Upper lobe of right lung (tissue), 1 donor: ENCODE results near the gene ASB2. TPM values are rescaled to one million over a fixed set of nuclear protein-coding genes. Genes with fewer than 3 reads are reported as not detected.

Source experiments
- ATAC-seq: fragments of 200-7000 bp; cut with Tn5 transposase; one replicate; pipeline ENCODE4 v1.9.1; 2020; ENCODE audit warnings: mild to moderate bottlenecking, moderate library complexity
- DNase-seq: peaks from one replicate; pipeline ENCODE4 v3.0.0-alpha.2; 2020
- H3K27ac ChIP-seq: fragments of 200-600 bp; one replicate; pipeline ENCODE4 v1.8.0; 2022
- H3K27me3 ChIP-seq: fragments of 200-600 bp; one replicate; pipeline ENCODE4 v1.8.0; 2022; ENCODE audit warnings: mild to moderate bottlenecking
- H3K36me3 ChIP-seq: fragments of 200-600 bp; one replicate; pipeline ENCODE4 v1.8.0; 2022
- H3K4me1 ChIP-seq: fragments of 200-600 bp; one replicate; pipeline ENCODE4 v1.8.0; 2022
- H3K4me3 ChIP-seq: fragments of 200-600 bp; one replicate; pipeline ENCODE4 v1.8.0; 2022; ENCODE audit warnings: mild to moderate bottlenecking
- H3K9me3 ChIP-seq: fragments of 200-600 bp; one replicate; pipeline ENCODE4 v1.8.0; 2022
- CTCF ChIP-seq: fragments of 200-600 bp; IDR thresholded peaks from one replicate; pipeline ENCODE4 v1.8.0; 2022; ENCODE audit warnings: antibody characterized with exemption
- intact Hi-C: fragments of 100-400 bp; cut with DNase I; formaldehyde crosslinking; loops from one replicate; pipeline ENCODE4 v1.11.0; 2022
- total RNA-seq: library from RNA; stranded (reverse); fragmentation: NEBNext Ultra II Directional; extraction: Animal tissue kit (Norgen Biotek cat#: 25700); gene quantifications from one replicate; pipeline ENCODE4 v1.2.1, GENCODE V29; 2021
- donor health status: DM: no; HTN: yes; CAD: no; lungs with severe emphysema.

Gene ASB2
- total RNA-seq, 1 donor from 2014 or later, result 3.2 TPM

- H3K4me3 ChIP-seq, result no peak overlapping the region
- H3K4me1 ChIP-seq, result peaks cover 6% of the 10 kb centered on the region
- intact Hi-C loops, result no loop called here
- H3K9me3 ChIP-seq, result no peaks in the 10 kb centered on the region
- TF ChIP-seq CTCF, result no peak
- no peak overlapping the region for H3K27ac ChIP-seq
- no peak for ATAC-seq
- no peaks in the 10 kb centered on the region for H3K36me3 ChIP-seq
- no peak for DNase-seq
- peaks cover 22% of the 10 kb centered on the region for H3K27me3 ChIP-seq
These were observed 39.4 kb downstream of the ASB2 start for GRCh38 chr14:93936926-93937325.

- intact Hi-C loops, result no loop called here
These were observed 40.1 kb downstream of the ASB2 start for GRCh38 chr14:93936245-93936644.

GRCh38 chr14:93935213-93935612 lies 41.2 kb downstream of the ASB2 start:
- DNase-seq (no peak), ATAC-seq (no peak)
- no peak overlapping the region for H3K27ac ChIP-seq
- no peaks in the 10 kb centered on the region for H3K36me3 ChIP-seq
- H3K9me3 ChIP-seq, result no peaks in the 10 kb centered on the region
- TF ChIP-seq CTCF, result no peak
- peaks cover 22% of the 10 kb centered on the region for H3K27me3 ChIP-seq
- intact Hi-C loops, result no loop called here
- H3K4me3 ChIP-seq, result no peak overlapping the region
- H3K4me1 ChIP-seq, result peaks cover 6% of the 10 kb centered on the region

More at GRCh38 chr14:93936245-93936644, 40.1 kb downstream of the ASB2 start:
- Histone ChIP-seq H3K36me3 (no peaks in the 10 kb centered on the region), H3K27me3 (peaks cover 22% of the 10 kb centered on the region), H3K4me3 (no peak overlapping the region), H3K4me1 (peaks cover 6% of the 10 kb centered on the region), H3K9me3 (no peaks in the 10 kb centered on the region), H3K27ac (no peak overlapping the region)
- ATAC-seq (peak; percentile 25), DNase-seq (no peak)
- peak; percentile 46 for TF ChIP-seq CTCF

GRCh38 chr14:93932642-93933041 lies 43.7 kb downstream of the ASB2 start:
- no peak for TF ChIP-seq CTCF
- DNase-seq (no peak), ATAC-seq (no peak)
- Histone ChIP-seq H3K4me3 (no peak overlapping the region), H3K36me3 (no peaks in the 10 kb centered on the region), H3K27ac (no peak overlapping the region), H3K9me3 (no peaks in the 10 kb centered on the region), H3K27me3 (peaks cover 13% of the 10 kb centered on the region), H3K4me1 (no peaks in the 10 kb centered on the region)
- intact Hi-C loops, result no loop called here

GRCh38 chr14:93930989-93931307 lies 45.4 kb downstream of the ASB2 start:
- Histone ChIP-seq H3K4me1 (no peaks in the 10 kb centered on the region), H3K9me3 (no peaks in the 10 kb centered on the region), H3K4me3 (no peak overlapping the region), H3K27ac (no peak overlapping the region), H3K27me3 (peaks cover 5% of the 10 kb centered on the region), H3K36me3 (no peaks in the 10 kb centered on the region)
- intact Hi-C loops, result no loop called here
- ATAC-seq, result no peak
- no peak for TF ChIP-seq CTCF
- DNase-seq, result no peak

GRCh38 chr14:93930296-93930988 lies 45.9 kb downstream of the ASB2 start:
- intact Hi-C loops, result no loop called here
- H3K4me1 ChIP-seq, result no peaks in the 10 kb centered on the region
- DNase-seq (no peak), ATAC-seq (no peak)
- no peak overlapping the region for H3K27ac ChIP-seq
- peaks cover 5% of the 10 kb centered on the region for H3K27me3 ChIP-seq
- H3K9me3 ChIP-seq, result no peaks in the 10 kb centered on the region
- no peaks in the 10 kb centered on the region for H3K36me3 ChIP-seq
- H3K4me3 ChIP-seq, result no peak overlapping the region
- TF ChIP-seq CTCF, result no peak
